ENCODE results near the gene ARL2. TPM values are rescaled to one million over a fixed set of nuclear protein-coding genes. Genes with fewer than 3 reads are reported as not detected.

The ARL2 gene
- total and polyA plus RNA-seq, 2 donors = 42.8 to 52.0 TPM

DNA sequence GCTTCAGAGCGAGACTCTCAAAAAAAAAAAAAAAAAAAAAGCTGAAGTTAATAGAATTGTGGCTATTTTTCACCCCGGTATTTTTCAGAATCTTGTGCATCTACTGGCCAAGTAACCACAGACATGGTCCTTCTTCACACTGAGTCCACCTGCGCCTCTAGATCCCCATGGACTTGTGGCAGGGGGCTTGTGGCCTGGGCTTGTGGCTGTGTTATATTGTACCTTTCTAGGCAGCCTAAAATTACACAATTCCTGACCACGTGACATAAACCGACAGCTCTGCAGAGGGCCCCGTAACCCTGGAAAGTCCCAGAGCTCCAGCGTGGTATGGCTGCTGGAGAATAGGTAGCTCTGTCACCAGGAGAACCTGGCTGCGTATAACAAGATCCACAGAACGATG is 55.3 kb downstream of the ARL2 start:
- no peak overlapping the region for H3K4me3 ChIP-seq (ENCODE audit: low read length in 2 of 2)
- H3K4me1 ChIP-seq (ENCODE audit: control insufficient read depth in 2 of 2, insufficient read depth in 2 of 2, low read length in 2 of 2) = peaks cover 0 to 2% of the 10 kb centered on the region in 2 donors
- no peak for DNase-seq (ENCODE audit: low read depth in 6 of 9, low spot score in 9 of 9)
- WGBS = 63% methylated on average over 9 of the region's 9 CpGs
- H3K27ac ChIP-seq (ENCODE audit: low read depth in 1 of 2, low read length in 1 of 2) = no peak overlapping the region
- no peaks in the 10 kb centered on the region for H3K27me3 ChIP-seq (ENCODE audit: control insufficient read depth in 2 of 2, insufficient read depth in 1 of 2, low read length in 1 of 2)
- H3K9me3 ChIP-seq (ENCODE audit: control insufficient read depth in 2 of 2, insufficient read depth in 1 of 2, low read length in 1 of 2) = no peaks in the 10 kb centered on the region
- no peaks in the 10 kb centered on the region for H3K36me3 ChIP-seq (ENCODE audit: control insufficient read depth in 2 of 2, insufficient read depth in 2 of 2, low read length in 1 of 2)

Other genes with a start within 250 kb of the ARL2 start
- 49.5 TPM for gene SF1, start 235.6 kb upstream of the ARL2 start, total RNA-seq
- gene SF1, start 235.6 kb upstream of the ARL2 start, polyA plus RNA-seq = 134 TPM
- 23.9 TPM for gene MAP4K2, start 210.9 kb upstream of the ARL2 start, total RNA-seq
- gene MAP4K2, start 210.9 kb upstream of the ARL2 start, polyA plus RNA-seq = 37.6 TPM
- gene MEN1, start 203.6 kb upstream of the ARL2 start, total RNA-seq = 10.8 TPM
- gene MEN1, start 203.6 kb upstream of the ARL2 start, polyA plus RNA-seq = 33.4 TPM
- gene CDC42BPG, start 169.5 kb upstream of the ARL2 start, total RNA-seq = 1.7 TPM
- 7.4 TPM for gene CDC42BPG, start 169.5 kb upstream of the ARL2 start, polyA plus RNA-seq
- 17.3 TPM for gene EHD1, start 135.5 kb upstream of the ARL2 start, total RNA-seq
- 32.3 TPM for gene EHD1, start 135.5 kb upstream of the ARL2 start, polyA plus RNA-seq
- 6.3 TPM for gene ATG2A, start 97.0 kb upstream of the ARL2 start, total RNA-seq
- gene ATG2A, start 97.0 kb upstream of the ARL2 start, polyA plus RNA-seq = 35.2 TPM
- 4.4 TPM for gene PPP2R5B, start 89.5 kb upstream of the ARL2 start, total RNA-seq
- 18.3 TPM for gene PPP2R5B, start 89.5 kb upstream of the ARL2 start, polyA plus RNA-seq
- gene GPHA2, start 78.3 kb upstream of the ARL2 start, total RNA-seq = 0.47 TPM
- 1.6 TPM for gene GPHA2, start 78.3 kb upstream of the ARL2 start, polyA plus RNA-seq
- 0.14 TPM for gene MAJIN, start 42.1 kb upstream of the ARL2 start, total RNA-seq
- 0.50 TPM for gene MAJIN, start 42.1 kb upstream of the ARL2 start, polyA plus RNA-seq
- 0.90 TPM for gene BATF2, start 17.2 kb upstream of the ARL2 start, total RNA-seq
- gene BATF2, start 17.2 kb upstream of the ARL2 start, polyA plus RNA-seq = 3.1 TPM
- 10.6 TPM for gene SNX15, start 13.3 kb downstream of the ARL2 start, total RNA-seq
- gene SNX15, start 13.3 kb downstream of the ARL2 start, polyA plus RNA-seq = 15.4 TPM
- 11.2 TPM for gene SAC3D1, start 27.1 kb downstream of the ARL2 start, total RNA-seq
- 11.5 TPM for gene SAC3D1, start 27.1 kb downstream of the ARL2 start, polyA plus RNA-seq
- gene NAALADL1, start 44.4 kb downstream of the ARL2 start, total RNA-seq = 5.1 TPM
- 9.0 TPM for gene NAALADL1, start 44.4 kb downstream of the ARL2 start, polyA plus RNA-seq
- gene CDCA5, start 69.9 kb downstream of the ARL2 start, total RNA-seq = 26.8 TPM
- gene CDCA5, start 69.9 kb downstream of the ARL2 start, polyA plus RNA-seq = 2.2 TPM
- gene ZFPL1, start 70.1 kb downstream of the ARL2 start, total RNA-seq = 16.8 TPM
- 42.5 TPM for gene ZFPL1, start 70.1 kb downstream of the ARL2 start, polyA plus RNA-seq
- gene VPS51, start 82.1 kb downstream of the ARL2 start, total RNA-seq = 110 TPM
- gene VPS51, start 82.1 kb downstream of the ARL2 start, polyA plus RNA-seq = 121 TPM
- 16.1 TPM for gene TM7SF2, start 97.7 kb downstream of the ARL2 start, total RNA-seq
- gene TM7SF2, start 97.7 kb downstream of the ARL2 start, polyA plus RNA-seq = 35.8 TPM
- 10.1 TPM for gene ZNHIT2, start 103.5 kb downstream of the ARL2 start, total RNA-seq
- gene ZNHIT2, start 103.5 kb downstream of the ARL2 start, polyA plus RNA-seq = 16.5 TPM
- 1,067 TPM for gene FAU, start 108.0 kb downstream of the ARL2 start, total RNA-seq
- gene FAU, start 108.0 kb downstream of the ARL2 start, polyA plus RNA-seq = 1,132 TPM
- 42.3 TPM for gene MRPL49, start 108.2 kb downstream of the ARL2 start, total RNA-seq
- gene MRPL49, start 108.2 kb downstream of the ARL2 start, polyA plus RNA-seq = 36.2 TPM
- gene SYVN1, start 120.4 kb downstream of the ARL2 start, total RNA-seq = 3.6 TPM
- gene SYVN1, start 120.4 kb downstream of the ARL2 start, polyA plus RNA-seq = 22.7 TPM
- not detected for gene SPDYC, start 156.1 kb downstream of the ARL2 start, total RNA-seq
- gene SPDYC, start 156.1 kb downstream of the ARL2 start, polyA plus RNA-seq = 0.11 TPM
- gene CAPN1, start 167.8 kb downstream of the ARL2 start, total RNA-seq = 31.9 TPM
- 104 TPM for gene CAPN1, start 167.8 kb downstream of the ARL2 start, polyA plus RNA-seq
- 21.0 TPM for gene POLA2, start 247.8 kb downstream of the ARL2 start, total RNA-seq
- gene POLA2, start 247.8 kb downstream of the ARL2 start, polyA plus RNA-seq = 7.3 TPM